GM12891 (cell line): ENCODE measurements around the gene REM2.

Experiments
- POLR2A ChIP-seq: IDR thresholded peaks from 2 replicates; pipeline ENCODE4 v1.6.1; 2011; ENCODE audit warnings: low read depth, low read length, control low read depth
- POLR2AphosphoS5 ChIP-seq: IDR thresholded peaks from 2 replicates; pipeline ENCODE4 v1.6.1; 2011; ENCODE audit warnings: low read depth, low read length, control low read depth
- TAF1 ChIP-seq: IDR thresholded peaks from 2 replicates; pipeline ENCODE4 v1.6.1; 2011; ENCODE audit warnings: low read depth, low read length, control low read depth

GRCh38 chr14:22837750-22838538 lies 45.1 kb upstream of the REM2 start:
- TF ChIP-seq TAF1, result no peak
- no peak for TF ChIP-seq POLR2A
- no peak for TF ChIP-seq POLR2AphosphoS5
